A204.1 (cell line): ENCODE results near the gene ARHGEF7.

Source experiments
- FAIRE-seq: peaks from 2 replicates; lab custom pipeline; 2012; peaks lifted over from hg19 to GRCh38; lab: Jason Lieb, UNC

ARHGEF7 gene

DNA sequence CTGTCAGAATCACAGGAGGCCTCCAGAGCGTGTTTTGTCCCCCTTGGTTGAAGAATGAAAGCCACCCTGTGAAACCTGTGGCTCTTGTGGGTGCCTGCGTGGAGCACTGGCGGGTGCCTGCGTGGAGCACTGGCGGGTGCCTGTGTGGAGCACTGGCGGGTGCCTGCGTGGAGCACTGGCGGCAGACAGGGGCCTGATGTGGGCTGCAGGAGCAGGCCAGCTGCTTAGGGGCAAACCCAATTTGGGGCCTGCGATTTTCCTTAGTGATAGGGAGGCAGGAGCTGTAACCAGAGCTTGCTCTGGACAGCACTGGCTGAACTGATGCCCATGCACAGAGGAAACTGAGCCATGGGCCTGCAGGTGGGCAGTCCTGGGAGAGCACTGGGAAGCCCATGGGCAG, 24.3 kb downstream of the ARHGEF7 start:
- no peak for FAIRE-seq

DNA sequence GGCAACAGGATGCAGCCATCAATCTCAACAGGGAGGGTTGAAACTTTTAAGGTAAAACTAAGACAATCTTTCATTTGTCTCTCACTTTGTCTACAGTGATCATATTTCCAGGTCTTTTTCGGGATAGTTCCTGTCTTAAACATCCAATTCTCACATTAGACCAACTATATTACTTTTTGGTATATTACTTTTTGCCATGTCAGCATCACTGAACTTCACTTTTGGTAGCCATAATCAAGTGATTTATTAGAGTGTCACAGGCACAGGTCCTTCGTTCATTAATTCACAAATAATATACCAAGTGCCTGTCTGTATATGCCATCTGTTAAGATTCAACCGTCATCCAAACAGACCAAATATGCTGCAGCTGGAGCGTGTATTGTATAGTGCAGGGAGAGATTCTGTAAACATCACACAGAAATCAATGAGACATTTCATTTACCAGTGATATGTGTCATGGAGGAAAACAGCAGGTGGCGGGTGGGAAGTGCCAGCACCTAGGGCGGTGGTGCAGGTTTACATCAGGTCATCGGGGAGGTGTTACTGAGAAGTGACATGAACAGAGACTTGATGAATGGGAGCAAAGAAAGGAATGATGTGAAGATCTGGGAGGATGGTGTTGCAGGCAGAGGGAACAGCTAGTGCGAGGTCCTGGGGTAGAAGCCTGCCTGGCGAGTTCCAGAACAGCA, 24.9 kb downstream of the ARHGEF7 start:
- no peak for FAIRE-seq

DNA sequence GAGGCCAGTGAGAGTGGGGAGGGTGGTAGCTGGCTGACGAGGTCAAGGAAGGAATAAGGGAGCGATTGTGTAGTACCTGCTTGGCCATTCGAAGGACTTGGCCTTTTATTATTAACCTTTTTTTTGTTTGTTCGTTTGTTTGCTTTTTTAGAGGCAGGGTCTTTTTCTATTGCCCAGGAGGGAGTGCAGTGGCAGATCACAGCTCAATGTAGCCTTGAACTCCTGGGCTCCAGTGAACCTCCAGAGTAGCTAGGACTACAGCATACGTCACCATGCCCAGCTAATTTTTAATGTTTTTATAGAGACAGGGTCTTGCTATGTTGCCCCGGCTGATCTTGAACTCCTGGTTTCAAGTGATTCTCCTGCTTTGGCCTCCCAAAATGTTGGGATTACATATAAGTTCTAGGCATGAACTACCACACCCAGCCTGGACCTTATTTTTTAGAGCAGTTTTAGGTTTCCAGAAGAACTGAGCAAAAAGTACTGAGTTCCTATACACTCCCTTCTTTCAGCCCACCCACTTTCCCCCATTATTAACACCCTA, 25.5 kb downstream of the ARHGEF7 start:
- no peak for FAIRE-seq

DNA sequence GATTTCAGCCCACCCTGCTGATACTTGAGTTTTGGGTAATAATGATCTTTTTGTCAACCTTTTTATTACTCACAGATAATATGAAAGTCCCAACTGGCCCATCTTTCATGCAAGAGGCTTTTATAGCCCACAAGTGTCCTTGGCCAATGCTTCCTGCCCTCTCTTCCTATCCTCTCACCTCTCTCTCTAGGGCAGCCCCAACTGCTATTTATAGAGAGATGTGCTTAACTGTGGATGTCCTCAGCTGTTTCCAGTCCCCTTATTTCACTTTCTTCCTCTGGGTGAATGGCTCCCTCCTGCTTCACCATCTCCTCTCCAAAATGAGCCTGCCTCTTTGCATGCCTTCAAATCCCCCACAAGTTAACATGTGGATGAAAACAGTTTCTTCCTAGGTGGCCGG, 27.4 kb downstream of the ARHGEF7 start:
- no peak for FAIRE-seq

DNA sequence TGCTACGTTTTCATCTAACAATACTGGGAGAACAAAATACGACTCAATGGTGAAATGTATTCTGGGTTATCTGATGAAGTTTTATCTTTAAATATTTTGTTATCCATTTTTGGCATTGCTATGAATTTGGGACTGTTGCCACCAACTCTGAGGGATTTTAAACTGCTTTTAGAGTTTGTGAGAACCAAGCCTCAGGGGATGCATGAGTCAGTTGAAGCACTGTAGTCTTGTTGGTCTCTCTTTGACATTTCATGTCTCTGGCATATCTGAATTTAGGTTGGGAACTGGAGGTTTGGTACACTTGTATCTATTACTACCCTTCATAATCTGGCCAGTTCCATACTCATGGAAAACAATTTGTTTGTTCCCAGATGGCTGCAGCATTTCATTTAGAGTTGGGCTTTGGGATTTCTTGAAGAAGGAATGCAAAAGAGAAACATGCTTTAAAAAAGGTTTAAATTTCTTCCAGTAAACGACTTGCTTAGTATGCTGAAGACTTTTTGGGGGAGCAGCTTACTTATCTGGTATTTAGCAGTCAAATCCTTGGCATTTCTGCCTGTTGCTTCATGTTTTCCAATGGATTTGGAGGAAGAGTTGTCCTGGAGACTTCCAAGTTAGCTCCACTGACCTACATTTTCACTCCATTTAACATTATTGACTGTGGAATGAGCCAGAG, 28.9 kb downstream of the ARHGEF7 start:
- no peak for FAIRE-seq

DNA sequence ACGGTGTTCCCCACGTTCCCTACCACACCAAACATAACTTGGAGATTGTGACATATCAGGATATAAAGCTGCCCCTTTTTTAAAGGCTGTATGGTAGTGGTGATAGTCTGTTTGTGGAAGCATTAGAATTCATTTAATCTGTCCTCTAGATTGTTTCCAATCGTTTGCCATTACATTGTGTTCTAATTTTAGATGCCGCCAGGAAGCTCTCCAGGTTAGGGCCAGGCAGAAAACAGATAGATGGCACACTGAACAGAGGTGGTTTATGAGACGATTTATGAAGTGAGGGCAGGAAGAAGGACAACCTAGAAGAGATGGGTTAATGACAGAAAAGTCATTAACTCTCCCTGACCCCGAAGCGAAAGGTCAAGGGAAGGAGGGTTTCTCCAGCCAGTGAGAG, 30.0 kb downstream of the ARHGEF7 start:
- FAIRE-seq = no peak

DNA sequence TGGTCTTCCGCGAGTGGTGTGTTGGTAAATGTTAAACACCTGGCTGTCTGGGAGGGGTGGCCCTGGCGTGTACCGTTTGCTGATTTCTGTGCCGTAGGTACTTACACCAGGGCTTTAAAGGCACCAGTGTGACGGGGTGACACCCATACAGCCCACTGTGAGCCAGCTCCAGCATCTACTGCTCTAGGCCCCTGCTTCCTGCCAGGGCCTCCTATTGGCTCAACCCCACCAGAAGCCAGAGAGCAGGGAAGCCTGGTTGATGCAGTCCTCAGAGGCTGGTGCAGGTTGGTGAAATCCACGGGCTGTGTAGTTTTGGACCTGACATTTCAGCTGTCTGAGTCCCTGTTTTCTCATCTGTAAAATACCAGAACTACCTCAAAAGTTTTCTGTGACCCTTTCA, 30.4 kb downstream of the ARHGEF7 start:
- FAIRE-seq = no peak

DNA sequence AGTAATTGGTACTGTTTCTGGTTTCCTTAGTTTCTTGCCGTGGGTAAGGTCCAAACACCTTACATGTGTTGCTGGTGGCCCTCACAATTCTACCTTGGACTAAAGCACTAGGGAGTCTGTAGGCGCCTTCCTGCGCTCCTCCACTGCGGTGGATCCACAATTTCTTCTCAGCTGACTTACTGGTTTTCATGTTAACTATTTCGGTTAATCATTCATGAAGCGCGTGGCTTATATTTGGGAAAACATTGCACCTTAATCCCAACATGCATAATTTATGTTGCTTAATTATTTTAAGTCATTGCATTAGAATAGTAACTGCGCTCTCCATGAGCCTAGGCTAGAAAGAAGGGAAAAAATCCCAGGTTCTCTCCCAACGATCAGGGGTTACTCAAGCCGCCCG, 37.7 kb downstream of the ARHGEF7 start:
- no peak for FAIRE-seq

DNA sequence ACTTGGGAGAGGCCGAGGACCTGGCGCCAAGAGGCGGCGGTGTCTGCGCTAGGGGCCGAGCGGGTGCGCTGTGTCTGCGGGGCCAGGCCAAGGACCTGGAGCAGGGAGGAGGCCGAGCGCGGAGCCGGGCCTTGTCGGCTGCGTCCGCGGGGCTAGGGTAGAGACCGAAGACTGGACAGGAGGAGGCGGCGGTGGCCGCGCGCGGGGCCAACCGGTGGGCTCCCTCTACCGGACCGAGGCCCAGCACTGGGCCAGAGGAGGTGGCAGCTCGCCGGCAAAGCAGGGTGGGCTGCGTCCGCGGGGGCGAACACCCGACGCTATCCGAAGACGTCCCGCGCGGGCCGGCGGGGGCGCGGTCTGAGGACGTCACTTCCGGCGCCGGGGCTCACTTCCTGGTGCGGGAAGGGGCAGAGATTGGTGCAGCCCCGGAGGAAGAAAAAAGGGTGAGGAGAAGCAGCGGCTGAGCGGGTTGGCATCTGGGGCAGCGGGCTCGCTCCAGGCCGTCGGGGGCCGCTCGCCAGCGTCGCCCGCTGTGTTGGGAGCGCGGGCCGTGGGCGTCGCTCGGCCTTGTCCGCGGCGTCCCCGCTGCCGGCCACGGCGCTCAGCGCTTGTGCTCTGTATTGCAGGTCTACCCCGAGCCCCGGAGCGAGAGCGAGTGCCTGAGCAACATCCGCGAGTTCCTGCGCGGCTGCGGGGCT, 38.3 kb downstream of the ARHGEF7 start:
- FAIRE-seq = no peak

DNA sequence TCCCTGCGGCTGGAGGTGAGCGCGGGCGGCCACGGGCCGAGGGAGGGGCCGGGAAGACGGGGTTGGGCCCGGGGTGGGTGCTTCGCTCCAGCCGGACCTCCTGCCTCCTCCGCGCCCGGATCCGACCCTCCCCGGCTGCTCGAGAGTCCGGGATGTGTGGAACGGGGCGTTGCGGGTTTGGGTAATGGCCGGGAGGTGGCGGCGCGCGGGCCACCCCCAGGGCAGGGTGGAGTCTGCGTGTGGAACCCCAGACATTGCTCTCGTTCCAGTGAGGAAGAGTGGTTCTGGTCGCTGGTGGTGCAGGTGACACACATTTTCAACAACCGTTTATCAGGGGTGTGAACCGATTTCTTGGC, 38.8 kb downstream of the ARHGEF7 start:
- no peak for FAIRE-seq

DNA sequence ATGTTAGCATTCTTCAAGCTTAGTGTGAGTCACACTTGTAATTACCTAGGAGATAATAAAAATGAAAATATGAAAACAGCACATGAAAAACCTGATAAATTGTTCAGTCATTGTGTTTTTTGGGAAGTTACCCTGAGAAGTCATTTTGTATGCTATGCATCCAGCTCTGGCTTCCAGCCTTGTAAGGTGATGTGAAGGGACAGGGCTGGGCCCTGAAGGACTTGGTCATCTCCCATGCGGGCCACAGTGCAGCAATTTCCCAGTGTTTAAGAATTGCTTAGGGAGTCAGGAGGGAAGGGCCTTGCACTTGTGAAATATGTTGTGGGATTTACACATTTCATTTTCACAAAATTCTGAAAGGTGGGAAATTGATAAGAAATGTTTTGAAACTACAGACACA, 41.3 kb downstream of the ARHGEF7 start:
- no peak for FAIRE-seq

DNA sequence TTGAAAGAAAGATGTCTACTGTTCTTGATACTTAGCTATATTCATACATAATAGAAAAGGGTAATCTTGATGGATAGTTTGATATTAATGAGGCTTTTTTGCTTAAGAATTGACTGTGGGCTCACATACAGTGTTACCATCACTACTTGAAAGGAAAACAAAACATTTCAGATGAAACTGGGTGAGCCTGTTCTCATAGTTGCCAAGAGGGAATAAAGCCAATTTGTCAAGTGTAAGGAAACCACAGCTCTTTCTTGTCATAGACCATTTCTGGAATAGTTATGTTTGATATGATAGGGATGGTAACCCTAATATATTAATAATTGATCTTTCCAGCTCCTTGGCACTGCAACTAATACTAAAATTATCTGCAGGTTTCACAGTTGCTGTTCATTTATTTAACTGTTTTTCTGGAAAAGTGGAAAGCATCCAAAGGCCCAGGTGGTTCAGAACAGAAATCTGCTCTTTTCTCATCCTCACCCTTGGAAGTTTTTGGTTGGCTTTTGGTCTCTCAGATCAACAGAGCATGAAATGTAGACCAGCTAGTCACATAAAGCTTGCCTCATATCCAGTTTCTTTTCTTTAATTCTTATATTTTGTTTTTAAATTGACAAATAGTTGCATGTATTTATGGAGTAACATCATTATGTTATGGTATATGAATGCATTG, 43.2 kb downstream of the ARHGEF7 start:
- FAIRE-seq = no peak

DNA sequence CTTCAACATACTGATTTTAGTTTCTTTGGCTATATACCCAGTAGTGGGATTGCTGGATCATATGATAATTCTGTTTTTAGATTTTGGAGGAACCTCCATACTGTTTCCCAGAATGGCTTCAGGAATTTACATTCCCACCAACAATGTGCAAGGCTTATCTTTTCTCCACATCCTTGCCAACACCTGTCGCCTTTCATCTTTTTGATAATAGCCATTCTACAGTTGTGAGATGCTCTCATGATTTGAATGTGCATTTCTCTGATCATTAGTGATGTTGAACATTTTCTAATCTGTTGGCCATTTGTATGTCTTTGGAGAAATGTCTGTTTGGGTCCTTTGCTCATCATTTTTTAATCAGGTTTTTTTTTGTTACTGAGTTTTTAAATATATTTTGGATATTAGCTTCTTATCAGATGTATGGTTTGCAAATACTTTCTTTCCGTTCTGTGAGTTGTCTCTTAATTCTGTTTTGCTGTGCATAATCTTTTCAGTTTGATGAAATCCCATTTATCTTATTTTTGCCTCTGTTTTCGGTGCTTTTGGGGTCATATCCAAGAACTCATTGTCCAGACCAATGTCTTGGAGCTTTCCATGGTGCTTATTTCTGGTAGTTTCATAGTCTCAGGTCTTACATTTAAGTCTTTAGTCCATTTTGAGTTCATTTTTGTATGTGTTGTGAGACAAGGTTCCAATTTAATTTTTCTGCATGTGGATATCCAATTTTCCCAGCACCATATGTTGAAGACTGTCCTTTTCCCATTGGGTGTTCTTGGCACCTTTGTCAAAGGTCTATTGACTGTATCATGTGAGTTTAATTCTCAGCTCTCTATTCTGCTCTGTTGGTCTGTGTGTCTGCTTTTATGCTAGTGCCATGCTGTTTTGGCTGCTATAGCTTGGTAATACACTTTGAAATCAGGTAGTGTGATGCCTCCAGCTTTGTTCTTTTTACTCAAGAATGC, 44.5 kb downstream of the ARHGEF7 start:
- no peak for FAIRE-seq

DNA sequence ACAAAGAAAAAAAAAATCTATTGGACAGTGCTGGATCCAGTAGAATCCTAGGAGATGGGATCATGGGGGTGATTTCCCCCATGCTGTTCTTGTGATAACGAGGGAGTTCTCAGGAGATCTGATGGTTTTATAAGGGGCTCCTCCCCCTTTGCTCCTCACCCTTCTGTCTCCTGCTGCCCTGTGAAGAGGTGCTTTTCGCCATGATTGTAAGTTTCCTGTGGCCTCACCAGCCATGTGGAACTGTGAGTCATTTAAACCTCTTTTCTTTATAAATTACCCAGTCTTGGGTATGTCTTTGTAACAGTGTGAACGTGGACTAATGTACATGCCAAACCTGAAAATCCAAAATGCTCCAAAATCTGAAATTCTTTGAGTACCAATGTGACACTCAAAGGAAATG, 45.5 kb downstream of the ARHGEF7 start:
- FAIRE-seq = no peak

DNA sequence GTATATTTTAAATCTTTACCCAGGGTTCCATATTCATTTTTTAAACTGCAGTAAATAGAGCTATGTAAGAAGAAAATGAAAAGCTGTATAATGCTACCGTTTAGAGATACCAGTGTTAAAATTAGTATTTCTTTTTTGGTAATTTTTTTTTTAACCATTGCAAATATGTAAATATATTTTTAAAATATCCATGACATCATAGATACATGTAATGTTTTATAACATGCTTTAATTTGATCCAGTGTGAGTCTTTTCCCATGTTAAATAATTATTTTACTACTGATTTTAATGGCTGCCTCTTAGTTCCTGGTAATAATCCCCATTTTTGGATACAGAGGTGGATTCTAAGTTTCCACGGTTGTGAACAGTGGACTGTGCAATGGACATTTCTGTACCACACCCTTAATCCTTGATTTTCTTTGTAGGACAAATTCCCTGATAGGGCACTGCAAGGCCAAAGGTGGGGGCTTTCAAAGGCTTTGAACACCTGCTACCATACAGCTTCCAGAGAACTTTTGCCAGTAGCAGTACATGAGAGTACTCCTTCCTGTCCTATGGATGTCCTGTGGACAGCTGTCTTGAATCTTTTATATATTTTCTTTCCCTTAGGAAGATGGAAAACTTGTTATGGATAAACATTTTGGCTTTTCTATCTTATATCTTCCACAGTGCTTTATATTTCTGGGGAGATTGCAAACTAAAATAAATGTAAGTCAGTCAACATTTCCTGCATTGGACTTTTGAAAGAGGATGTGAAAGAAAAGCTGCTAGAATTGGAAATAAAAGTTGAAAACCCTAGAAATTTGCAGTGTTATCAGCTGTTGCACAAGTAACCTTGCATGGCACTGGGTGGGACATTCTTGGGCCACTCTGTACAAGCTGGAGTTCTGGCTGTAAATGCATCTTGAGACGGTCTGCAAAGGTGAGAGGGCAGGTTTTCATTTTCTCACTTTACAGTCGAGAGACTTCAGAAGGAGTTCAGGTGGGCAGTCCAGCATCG, 46.8 kb downstream of the ARHGEF7 start:
- no peak for FAIRE-seq

DNA sequence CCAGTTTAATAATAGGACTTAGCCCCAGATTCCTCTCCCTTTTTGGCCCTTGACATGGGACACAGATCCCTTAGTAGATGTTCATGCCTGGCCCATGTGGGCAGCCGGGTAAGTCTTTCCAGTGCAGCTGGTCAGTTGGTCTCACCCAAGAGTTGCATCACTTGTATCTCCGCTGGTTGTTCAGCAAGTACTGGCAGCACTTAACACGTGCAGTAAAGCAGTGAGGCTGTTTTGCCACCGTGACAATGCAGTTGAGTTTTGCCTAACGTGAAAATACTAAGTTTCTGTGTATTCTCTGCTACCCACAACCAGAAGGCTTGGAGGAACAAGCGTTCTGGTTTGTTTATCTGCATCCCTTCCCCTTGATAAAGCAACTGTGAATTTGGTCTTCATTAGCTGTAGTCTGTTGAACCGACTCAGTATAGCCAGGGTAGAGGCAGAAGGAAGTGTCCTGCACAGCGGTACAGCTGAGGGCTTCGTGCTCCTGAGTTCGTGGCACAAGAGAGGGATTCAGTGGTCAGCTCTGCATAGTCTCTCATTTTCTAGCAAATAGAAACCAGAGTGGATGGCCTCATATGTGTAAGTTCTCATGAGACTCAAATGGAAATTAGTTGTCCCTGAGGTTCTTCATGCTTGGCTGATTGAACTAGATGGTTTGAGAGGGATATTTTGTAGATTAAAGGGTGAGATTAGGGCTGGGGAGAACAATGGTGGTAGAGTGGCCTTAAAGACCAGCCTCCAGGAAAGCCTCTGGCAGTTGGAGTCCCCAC, 50.3 kb downstream of the ARHGEF7 start:
- FAIRE-seq = no peak

DNA sequence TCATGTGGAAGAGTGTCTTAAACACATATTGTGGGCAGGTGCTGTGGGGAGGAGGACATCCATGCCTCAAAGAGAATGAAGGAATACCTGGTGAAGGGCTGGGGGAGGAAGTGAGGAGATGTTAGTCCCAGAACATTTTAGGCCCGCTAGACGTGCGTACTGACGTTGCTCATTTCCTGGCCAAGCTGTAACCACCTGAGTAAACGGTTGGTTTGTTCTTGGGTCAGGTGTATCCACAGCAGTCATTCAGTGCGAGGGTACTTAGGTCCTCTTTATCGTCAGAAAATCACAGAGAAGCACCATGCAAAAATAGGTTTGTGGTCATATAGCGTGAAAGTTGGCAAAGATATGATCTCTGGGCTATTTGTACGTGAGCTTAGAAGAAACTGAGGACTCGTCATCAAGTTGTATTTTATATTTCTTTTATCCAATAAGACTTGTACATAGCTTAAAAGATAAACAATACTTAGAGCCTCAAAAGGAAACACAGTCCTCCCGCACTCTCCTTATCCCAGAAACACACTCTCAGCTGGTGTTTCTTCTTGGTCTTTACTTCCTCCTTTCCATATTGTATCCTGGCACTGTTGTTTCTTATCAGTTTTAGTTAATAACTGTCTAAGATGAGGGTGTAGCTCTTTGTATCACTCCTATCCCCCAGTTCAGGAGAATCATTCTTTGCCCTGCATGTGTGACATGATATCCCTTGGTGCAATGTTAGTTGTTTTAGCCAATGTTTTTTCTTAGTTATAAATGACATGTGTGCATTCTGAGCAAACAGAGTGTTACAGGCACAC, 52.0 kb downstream of the ARHGEF7 start:
- no peak for FAIRE-seq

DNA sequence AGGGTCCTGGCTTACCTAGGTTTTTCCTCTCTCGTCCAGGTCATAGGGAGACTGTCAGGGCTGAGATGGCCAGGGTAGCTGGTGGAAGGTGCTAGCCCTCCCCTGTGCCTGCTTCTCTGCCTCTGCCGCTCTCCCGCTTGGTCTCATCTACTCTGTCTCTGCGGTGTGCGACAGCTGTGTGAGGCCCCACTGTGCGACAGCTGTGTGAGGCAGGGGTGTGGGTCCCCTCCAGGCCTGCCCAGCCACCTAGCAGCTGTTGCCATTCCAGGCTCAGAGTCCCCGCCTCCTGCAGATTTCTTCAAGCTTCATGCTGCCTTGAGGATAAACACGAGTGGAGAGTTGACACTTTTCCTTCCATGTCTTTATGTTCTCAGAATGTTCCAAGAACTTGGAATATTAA, 53.0 kb downstream of the ARHGEF7 start:
- FAIRE-seq = no peak

DNA sequence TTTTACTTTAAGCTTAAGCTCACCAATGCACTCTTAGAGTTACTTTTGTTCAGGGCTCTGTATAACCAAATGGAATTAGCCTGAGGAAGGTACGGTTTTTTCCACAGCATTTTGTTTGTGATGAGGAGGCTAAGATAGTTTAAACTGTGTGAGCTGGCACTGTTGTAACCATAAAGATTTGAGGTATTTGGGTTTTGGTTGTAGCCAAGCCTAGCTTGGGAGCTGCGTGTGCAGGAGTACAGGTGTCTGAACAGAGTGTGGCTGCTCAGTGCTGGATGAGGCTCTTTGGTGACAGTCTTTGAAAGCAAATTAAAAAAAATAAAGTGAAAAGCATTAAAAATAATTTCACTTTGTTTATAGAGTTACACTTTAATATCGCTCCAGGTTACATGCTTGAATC, 56.0 kb downstream of the ARHGEF7 start:
- FAIRE-seq = no peak
